ENCODE results near the gene OR4E1. TPM values are rescaled to one million over a fixed set of nuclear protein-coding genes. Genes with fewer than 3 reads are reported as not detected.
"Not testable (repeated sequence)": the region's sequence is repeated elsewhere in the genome, so short reads cannot be mapped to it uniquely, and the experiment has no call there.

OR4E1 gene
- total RNA-seq, 1 donor from 2014 or later, result not detected

DNA sequence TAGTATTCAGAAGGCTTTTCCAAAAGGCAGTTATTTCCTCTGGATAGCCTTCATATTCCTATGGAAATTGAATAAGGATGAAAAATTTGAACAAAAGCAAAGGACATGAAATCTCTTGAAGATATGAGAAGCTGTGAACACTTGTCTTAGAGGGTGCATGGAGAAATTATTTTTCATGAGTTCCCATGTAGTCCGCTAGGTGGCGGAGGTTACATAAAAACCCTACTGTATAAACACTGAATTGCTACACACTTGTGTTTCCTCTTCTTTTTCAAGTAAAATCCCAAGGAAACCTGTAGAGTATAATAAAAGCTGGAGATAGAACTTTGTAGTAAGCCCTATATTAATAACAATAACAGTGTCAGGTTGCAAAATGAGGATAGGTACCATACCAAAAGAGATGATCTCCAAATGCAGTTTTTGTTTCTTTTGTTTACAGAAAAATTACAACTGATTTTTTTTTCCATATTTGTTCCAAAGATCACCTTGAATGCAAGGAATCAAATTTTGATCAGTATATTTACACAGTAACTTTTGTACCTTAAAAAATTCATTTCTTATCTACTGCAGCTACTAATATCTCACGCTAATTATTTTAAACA, 37.8 kb upstream of the OR4E1 start:
- Mint-ChIP-seq H3K4me1 (ENCODE audit: low read depth) (no peaks in the 10 kb centered on the region), H3K4me3 (ENCODE audit: low read depth) (no peak overlapping the region), H3K9me3 (ENCODE audit: low read depth) (peaks cover 20% of the 10 kb centered on the region), H3K27me3 (no peaks in the 10 kb centered on the region), H3K27ac (no peak overlapping the region), H3K36me3 (ENCODE audit: insufficient read depth) (peaks cover 3% of the 10 kb centered on the region)
- TF ChIP-seq, protein P1, sequence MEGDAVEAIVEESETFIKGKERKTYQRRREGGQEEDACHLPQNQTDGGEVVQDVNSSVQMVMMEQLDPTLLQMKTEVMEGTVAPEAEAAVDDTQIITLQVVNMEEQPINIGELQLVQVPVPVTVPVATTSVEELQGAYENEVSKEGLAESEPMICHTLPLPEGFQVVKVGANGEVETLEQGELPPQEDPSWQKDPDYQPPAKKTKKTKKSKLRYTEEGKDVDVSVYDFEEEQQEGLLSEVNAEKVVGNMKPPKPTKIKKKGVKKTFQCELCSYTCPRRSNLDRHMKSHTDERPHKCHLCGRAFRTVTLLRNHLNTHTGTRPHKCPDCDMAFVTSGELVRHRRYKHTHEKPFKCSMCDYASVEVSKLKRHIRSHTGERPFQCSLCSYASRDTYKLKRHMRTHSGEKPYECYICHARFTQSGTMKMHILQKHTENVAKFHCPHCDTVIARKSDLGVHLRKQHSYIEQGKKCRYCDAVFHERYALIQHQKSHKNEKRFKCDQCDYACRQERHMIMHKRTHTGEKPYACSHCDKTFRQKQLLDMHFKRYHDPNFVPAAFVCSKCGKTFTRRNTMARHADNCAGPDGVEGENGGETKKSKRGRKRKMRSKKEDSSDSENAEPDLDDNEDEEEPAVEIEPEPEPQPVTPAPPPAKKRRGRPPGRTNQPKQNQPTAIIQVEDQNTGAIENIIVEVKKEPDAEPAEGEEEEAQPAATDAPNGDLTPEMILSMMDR (IDR thresholded peaks at IDR 0.05; ENCODE audit: unreplicated experiment), result peak; percentile 85
- DNase-seq (ENCODE audit: low spot score, unreplicated experiment), result no peak

DNA sequence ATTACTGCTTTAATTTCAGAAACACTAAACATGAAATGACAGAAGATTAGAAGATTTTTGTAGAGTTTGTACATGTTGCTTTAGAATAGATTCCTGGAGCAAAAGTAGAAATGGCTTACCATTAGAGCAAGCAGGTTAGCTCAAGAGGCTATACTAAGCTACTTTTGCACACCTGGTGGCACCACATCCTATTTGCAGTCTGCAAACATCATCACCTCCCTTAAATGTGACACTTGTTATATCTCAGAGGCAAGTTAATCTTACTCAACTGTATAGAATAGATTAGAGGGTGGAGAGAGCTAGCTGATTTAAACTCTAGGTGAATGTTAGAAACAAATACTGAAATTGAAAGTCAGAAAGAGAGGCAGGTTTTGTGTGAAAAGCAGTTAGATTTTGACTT, 30.7 kb upstream of the OR4E1 start:
- Mint-ChIP-seq H3K36me3 (ENCODE audit: insufficient read depth) (peaks cover 6% of the 10 kb centered on the region), H3K9me3 (ENCODE audit: low read depth) (peaks cover 33% of the 10 kb centered on the region), H3K4me3 (ENCODE audit: low read depth) (no peak overlapping the region), H3K27me3 (no peaks in the 10 kb centered on the region), H3K27ac (no peak overlapping the region), H3K4me1 (ENCODE audit: low read depth) (peaks cover 5% of the 10 kb centered on the region)
- TF ChIP-seq, protein P1 (IDR thresholded peaks at IDR 0.05; ENCODE audit: unreplicated experiment), result no peak
- no peak for DNase-seq (ENCODE audit: low spot score, unreplicated experiment)

DNA sequence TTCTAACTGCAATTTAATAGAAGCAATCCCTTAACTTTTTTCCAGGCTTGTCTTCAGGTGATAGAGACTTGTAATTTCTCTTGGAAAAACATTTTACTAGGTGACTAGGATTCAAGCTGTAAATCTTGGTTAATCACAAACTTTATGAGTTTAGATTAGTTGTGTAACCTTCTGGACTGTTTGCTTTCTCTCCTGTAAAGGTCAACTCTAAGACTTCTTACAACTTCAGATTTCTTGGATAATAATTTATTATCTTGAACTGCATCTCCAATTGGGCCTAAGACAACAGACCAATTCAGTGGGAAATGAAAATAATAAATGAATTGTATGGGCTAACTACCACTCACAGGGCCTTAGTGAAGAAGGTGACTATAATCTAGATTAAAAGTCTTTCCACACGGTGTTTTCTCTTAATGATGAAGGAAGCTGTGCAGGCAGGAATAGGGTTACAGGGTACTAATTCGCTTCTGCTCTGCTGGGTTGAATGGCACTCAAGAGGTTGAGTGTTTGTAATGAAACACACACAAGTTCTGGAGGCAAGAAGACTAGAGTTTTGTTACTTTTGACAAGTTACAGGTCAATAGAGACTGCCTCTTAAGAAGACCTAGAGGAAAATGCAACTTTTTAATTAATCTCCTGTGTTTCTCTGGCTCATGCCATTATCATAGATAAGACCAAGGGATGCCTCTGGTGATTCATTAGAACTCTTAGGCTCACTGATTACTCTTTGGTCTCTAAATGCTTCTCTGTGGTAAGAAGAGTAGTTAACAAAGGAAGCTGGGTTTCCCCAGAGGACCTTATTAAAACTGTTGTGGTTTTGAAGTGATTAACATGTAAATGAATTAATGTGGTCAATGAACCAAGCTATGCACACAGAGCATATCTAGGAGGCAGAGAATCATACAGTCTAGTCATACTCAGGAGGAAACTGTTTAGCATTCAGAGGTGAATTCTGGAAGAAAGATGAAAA, 30.0 kb upstream of the OR4E1 start:
- Mint-ChIP-seq H3K4me1 (ENCODE audit: low read depth) (peaks cover 10% of the 10 kb centered on the region), H3K9me3 (ENCODE audit: low read depth) (peaks cover 28% of the 10 kb centered on the region), H3K36me3 (ENCODE audit: insufficient read depth) (peaks cover 6% of the 10 kb centered on the region), H3K4me3 (ENCODE audit: low read depth) (no peak overlapping the region), H3K27me3 (no peaks in the 10 kb centered on the region), H3K27ac (no peak overlapping the region)
- no peak for DNase-seq (ENCODE audit: low spot score, unreplicated experiment)
- TF ChIP-seq, protein P1 (IDR thresholded peaks at IDR 0.05; ENCODE audit: unreplicated experiment), result no peak

DNA sequence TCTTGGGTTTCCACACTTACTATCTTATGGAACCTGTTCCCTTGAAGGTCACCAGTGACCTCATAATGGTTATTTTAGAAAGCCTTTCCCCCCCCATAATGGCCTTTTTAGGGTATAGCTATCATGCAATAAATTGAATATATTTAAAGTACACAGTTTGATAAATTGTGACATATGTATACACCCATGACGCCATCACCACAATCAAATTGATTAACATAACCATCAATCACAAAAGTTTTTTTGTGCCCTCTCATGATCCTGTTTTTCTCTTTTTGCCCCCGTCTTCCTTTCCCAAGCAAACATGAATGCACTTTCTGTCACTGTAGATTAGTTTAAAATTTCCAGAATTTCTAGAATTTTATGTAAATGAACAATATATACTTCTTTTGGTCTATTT, 28.7 kb upstream of the OR4E1 start:
- peaks cover 12% of the 10 kb centered on the region for H3K4me1 Mint-ChIP-seq (ENCODE audit: low read depth)
- no peak for DNase-seq (ENCODE audit: low spot score, unreplicated experiment)
- H3K27me3 Mint-ChIP-seq, result no peaks in the 10 kb centered on the region
- no peak overlapping the region for H3K27ac Mint-ChIP-seq
- no peak overlapping the region for H3K4me3 Mint-ChIP-seq (ENCODE audit: low read depth)
- H3K9me3 Mint-ChIP-seq (ENCODE audit: low read depth), result peaks cover 18% of the 10 kb centered on the region
- TF ChIP-seq, protein P1 (IDR thresholded peaks at IDR 0.05; ENCODE audit: unreplicated experiment), result no peak
- H3K36me3 Mint-ChIP-seq (ENCODE audit: insufficient read depth), result peaks cover 4% of the 10 kb centered on the region

DNA sequence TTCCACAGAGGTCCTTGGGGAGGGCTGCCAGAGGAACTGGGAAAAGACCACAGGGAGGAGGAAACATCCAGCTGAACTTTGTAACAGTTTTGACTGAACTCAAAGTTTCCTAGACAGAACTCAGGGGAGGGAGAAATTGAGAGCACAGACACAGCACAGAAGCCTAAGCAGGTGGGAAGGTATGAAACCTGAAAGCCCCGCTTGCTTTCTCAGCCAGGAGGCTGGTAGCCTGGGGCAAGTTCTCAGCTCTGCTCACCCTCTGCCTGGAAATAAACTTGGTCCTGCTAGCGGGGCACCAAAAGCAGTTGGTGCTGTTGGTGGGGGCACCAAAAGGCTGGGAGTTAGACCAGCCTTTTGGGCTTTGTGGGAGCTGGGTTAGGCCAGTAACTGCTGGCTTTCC, 25.9 kb upstream of the OR4E1 start:
- Mint-ChIP-seq H3K4me3 (ENCODE audit: low read depth) (no peak overlapping the region), H3K9me3 (ENCODE audit: low read depth) (peaks cover 7% of the 10 kb centered on the region), H3K27ac (peak overlapping the region; percentile 89), H3K36me3 (ENCODE audit: insufficient read depth) (no peaks in the 10 kb centered on the region), H3K27me3 (no peaks in the 10 kb centered on the region), H3K4me1 (ENCODE audit: low read depth) (peaks cover 12% of the 10 kb centered on the region)
- DNase-seq (ENCODE audit: low spot score, unreplicated experiment), result no peak
- TF ChIP-seq, protein P1 (IDR thresholded peaks at IDR 0.05; ENCODE audit: unreplicated experiment), result no peak

DNA sequence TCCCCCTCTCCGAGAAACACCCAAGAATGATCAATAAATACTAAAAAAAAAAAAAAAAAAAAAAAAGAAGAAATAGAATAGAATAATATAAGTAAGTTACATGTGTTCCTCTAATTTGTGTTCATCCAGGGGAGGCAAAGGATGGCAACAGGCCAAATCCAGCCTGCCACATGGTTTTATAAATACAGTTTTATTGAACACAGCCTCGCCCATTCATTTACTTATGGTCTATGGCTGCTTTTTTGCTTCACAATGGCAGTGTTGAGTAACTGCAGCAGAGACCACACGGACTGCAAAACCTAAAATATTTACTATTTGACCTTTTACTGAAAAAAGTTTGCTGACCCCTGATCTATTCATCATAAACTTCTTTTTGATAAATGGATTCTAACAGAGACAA, 24.9 kb upstream of the OR4E1 start:
- not testable (repeated sequence) for H3K9me3 Mint-ChIP-seq (ENCODE audit: low read depth); DNase-seq (ENCODE audit: low spot score, unreplicated experiment); H3K27me3 Mint-ChIP-seq; H3K36me3 Mint-ChIP-seq (ENCODE audit: insufficient read depth); H3K4me3 Mint-ChIP-seq (ENCODE audit: low read depth)
- peak overlapping the region; percentile 59 for H3K27ac Mint-ChIP-seq
- H3K4me1 Mint-ChIP-seq (ENCODE audit: low read depth), result peaks cover 12% of the 10 kb centered on the region

DNA sequence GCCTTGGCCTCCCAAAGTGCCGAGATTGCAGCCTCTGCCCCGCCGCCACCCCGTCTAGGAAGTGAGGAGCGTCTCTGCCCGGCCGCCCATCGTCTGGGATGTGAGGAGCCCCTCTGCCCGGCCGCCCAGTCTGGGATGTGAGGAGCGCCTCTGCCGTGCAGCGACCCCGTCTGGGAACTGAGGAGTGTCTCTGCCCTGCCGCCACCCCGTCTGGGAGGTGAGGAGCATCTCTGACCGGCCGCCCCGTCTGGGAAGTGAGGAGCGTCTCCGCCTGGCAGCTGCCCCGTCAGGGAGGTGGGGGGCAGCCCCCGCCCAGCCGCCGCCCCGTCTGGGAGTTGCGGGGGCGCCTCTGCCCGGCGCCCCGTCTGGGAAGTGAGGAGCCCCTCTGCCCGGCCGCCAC, 24.0 kb upstream of the OR4E1 start:
- not testable (repeated sequence) for H3K27ac Mint-ChIP-seq; DNase-seq (ENCODE audit: low spot score, unreplicated experiment); H3K9me3 Mint-ChIP-seq (ENCODE audit: low read depth); H3K27me3 Mint-ChIP-seq; H3K4me3 Mint-ChIP-seq (ENCODE audit: low read depth); H3K36me3 Mint-ChIP-seq (ENCODE audit: insufficient read depth)
- H3K4me1 Mint-ChIP-seq (ENCODE audit: low read depth), result peaks cover 11% of the 10 kb centered on the region

All from progenitor cell of endocrine pancreas (in vitro differentiated cells).